ENCODE results near the gene ERBB4.

GRCh38 chr2:212535996-212536816 is 2.4 kb downstream of the ERBB4 start:
- TF ChIP-seq PATZ1 (CRISPR knock-in tag; IDR thresholded peaks at IDR 0.05; ENCODE audit: borderline replicate concordance), result no peak
- TF ChIP-seq ARNTL (CRISPR knock-in tag; IDR thresholded peaks at IDR 0.05; ENCODE audit: borderline replicate concordance, low read depth), result no peak
- TF ChIP-seq ZNF565 (CRISPR knock-in tag; conservative IDR thresholded peaks at IDR 0.05; ENCODE audit: low read depth), result no peak
- no peak for TF ChIP-seq CREB5 (CRISPR knock-in tag; IDR thresholded peaks at IDR 0.05; ENCODE audit: low read depth)
- TF ChIP-seq RARB (CRISPR knock-in tag; IDR thresholded peaks at IDR 0.05), result no peak
- TF ChIP-seq PPARA (CRISPR knock-in tag; IDR thresholded peaks at IDR 0.05; ENCODE audit: borderline replicate concordance), result no peak
- TF ChIP-seq ZFP3 (CRISPR knock-in tag; IDR thresholded peaks at IDR 0.05), result no peak
- TF ChIP-seq TSHZ2 (CRISPR knock-in tag; IDR thresholded peaks at IDR 0.05), result no peak
- TF ChIP-seq TOX (CRISPR knock-in tag; IDR thresholded peaks at IDR 0.05; ENCODE audit: borderline replicate concordance), result no peak
- TF ChIP-seq CSDC2 (CRISPR knock-in tag; IDR thresholded peaks at IDR 0.05), result no peak
- no peak for TF ChIP-seq ZNF8 (CRISPR knock-in tag; IDR thresholded peaks at IDR 0.05)

All from SK-N-SH treated with all-trans-retinoic acid at 6 μM for 48 hours (cell line).